KG1 (cell line): ENCODE measurements around the gene CCN5.
"Not testable (repeated sequence)": the region's sequence is repeated elsewhere in the genome, so short reads cannot be mapped to it uniquely, and the experiment has no call there.

Source experiments
- DNase-seq: peaks from one replicate; lab custom pipeline; 2025; lab: John Stamatoyannopoulos, UW

CCN5 gene

GRCh38 chr20:44759595-44759994 is 44.4 kb downstream of the CCN5 start:
- DNase-seq, result no peak

- no peak for DNase-seq
Measured at GRCh38 chr20:44761423-44761822, 46.3 kb downstream of the CCN5 start.

- DNase-seq, result no peak
Measured at GRCh38 chr20:44762466-44763140, 47.4 kb downstream of the CCN5 start.

- not testable (repeated sequence) for DNase-seq
Measured at GRCh38 chr20:44763798-44764197, 48.6 kb downstream of the CCN5 start.

- DNase-seq, result no peak
Measured at GRCh38 chr20:44765091-44765490, 49.9 kb downstream of the CCN5 start.

- DNase-seq, result no peak
Measured at GRCh38 chr20:44765701-44766347, 50.7 kb downstream of the CCN5 start.

- no peak for DNase-seq
Measured at GRCh38 chr20:44768256-44768655, 53.1 kb downstream of the CCN5 start.

- no peak for DNase-seq
Measured at GRCh38 chr20:44768854-44769480, 53.8 kb downstream of the CCN5 start.

- no peak for DNase-seq
Measured at GRCh38 chr20:44769481-44769863, 54.3 kb downstream of the CCN5 start.

- DNase-seq, result no peak
Measured at GRCh38 chr20:44770484-44771171, 55.5 kb downstream of the CCN5 start.

GRCh38 chr20:44771172-44771535 is 56.0 kb downstream of the CCN5 start:
- no peak for DNase-seq

GRCh38 chr20:44772636-44773035 is 57.5 kb downstream of the CCN5 start:
- no peak for DNase-seq

- no peak for DNase-seq
Measured at GRCh38 chr20:44773070-44773829, 58.1 kb downstream of the CCN5 start.

- DNase-seq, result no peak
Measured at GRCh38 chr20:44776980-44777379, 61.8 kb downstream of the CCN5 start.
